PC-9 (cell line): Measurements from ENCODE around the gene SCO1. TPM values are rescaled to one million over a fixed set of nuclear protein-coding genes. Genes with fewer than 3 reads are reported as not detected.

Source experiments
- BruUV-seq: library from RNA; stranded (reverse); fragments of 400-500 nt; replicated peaks from 2 replicates; lab custom pipeline; 2021; lab: Mats Ljungman, UMichigan
- CTCF ChIA-PET: fragments of 300-600 bp; sonication (Branson Sonifier 250); formaldehyde crosslinking; loops from one replicate; lab custom pipeline; 2022; ENCODE audit warnings: antibody characterized with exemption; lab: Charles Lee
- POLR2A ChIA-PET: fragments of 300-600 bp; sonication (Branson Sonifier 250); formaldehyde crosslinking; loops from one replicate; lab custom pipeline; 2022; ENCODE audit warnings: antibody characterized with exemption; ENCODE audit not compliant: unreplicated experiment; lab: Charles Lee
- DNase-seq, 2 experiments: peaks; one replicate each; pipeline versions ENCODE4 v3.0.0 to v3.0.0-alpha.2; 2015 to 2022; ENCODE audit warnings: mixed read lengths in 1 of 2
- H2AFZ ChIP-seq: fragments of 200-600 bp; sonication (generic); 2 replicates; pipeline ENCODE4 v1.8.1; 2017; ENCODE audit warnings: antibody characterized with exemption
- H3F3A ChIP-seq: fragments of 200-600 bp; sonication (generic); 2 replicates; pipeline ENCODE4 v1.8.1; 2017; ENCODE audit warnings: antibody characterized with exemption, mild to moderate bottlenecking, low read depth; ENCODE audit not compliant: insufficient read depth
- H3K27ac ChIP-seq: fragments of 200-600 bp; sonication (generic); 2 replicates; pipeline ENCODE4 v1.6.1; 2016; ENCODE audit warnings: mixed run types
- H3K27me3 ChIP-seq: fragments of 200-600 bp; sonication (generic); 2 replicates; pipeline ENCODE4 v1.6.1; 2016; ENCODE audit warnings: low read depth, mixed run types; ENCODE audit not compliant: insufficient read depth
- H3K36me3 ChIP-seq: fragments of 200-600 bp; sonication (generic); 2 replicates; pipeline ENCODE4 v1.6.1; 2016; ENCODE audit warnings: low read depth, mixed run types
- H3K4me1 ChIP-seq: fragments of 200-600 bp; sonication (generic); replicated peaks from 2 replicates; pipeline ENCODE4 v1.6.1; 2016; ENCODE audit warnings: mixed run types; ENCODE audit not compliant: insufficient read depth
- H3K4me2 ChIP-seq: fragments of 200-600 bp; sonication (generic); 2 replicates; pipeline ENCODE4 v1.6.1; 2017; ENCODE audit warnings: mixed run types
- H3K4me3 ChIP-seq: fragments of 200-600 bp; sonication (generic); 2 replicates; pipeline ENCODE4 v1.6.1; 2016; ENCODE audit warnings: mixed run types
- H3K79me2 ChIP-seq: fragments of 200-600 bp; sonication (generic); 2 replicates; pipeline ENCODE4 v1.6.1; 2017; ENCODE audit warnings: low read depth, mixed run types
- H3K9me2 ChIP-seq: fragments of 200-600 bp; sonication (generic); 2 replicates; pipeline ENCODE4 v1.8.1; 2017; ENCODE audit warnings: mild to moderate bottlenecking; ENCODE audit not compliant: insufficient read depth
- H3K9me3 ChIP-seq: fragments of 200-600 bp; sonication (generic); 2 replicates; pipeline ENCODE4 v1.8.1; 2016; ENCODE audit warnings: low read depth; ENCODE audit not compliant: insufficient read depth
- H4K20me1 ChIP-seq: fragments of 200-600 bp; sonication (generic); 2 replicates; pipeline ENCODE4 v1.8.1; 2017; ENCODE audit not compliant: insufficient read depth
- CTCF ChIP-seq: fragments of 200-600 bp; sonication (generic); conservative IDR thresholded peaks from 2 replicates; pipeline ENCODE4 v1.6.1; 2017; ENCODE audit warnings: mixed run types, antibody characterized with exemption, mild to moderate bottlenecking, moderate library complexity
- EZH2 ChIP-seq: fragments of 200-600 bp; sonication (generic); IDR thresholded peaks from 2 replicates; pipeline ENCODE4 v1.8.0; 2017; ENCODE audit warnings: antibody characterized with exemption, low read depth
- intact Hi-C: fragments of 100-400 bp; cut with micrococcal nuclease; formaldehyde crosslinking; loops from one replicate; pipeline ENCODE4 v1.10.0; 2022; ENCODE audit not compliant: unreplicated experiment
- total RNA-seq: library from RNA; stranded (reverse); gene quantifications from 2 replicates; pipeline ENCODE4 v1.2.3, GENCODE V29; 2021

The SCO1 gene
- total RNA-seq, 1 experiment from 2014 or later: 39.6 TPM

DNA sequence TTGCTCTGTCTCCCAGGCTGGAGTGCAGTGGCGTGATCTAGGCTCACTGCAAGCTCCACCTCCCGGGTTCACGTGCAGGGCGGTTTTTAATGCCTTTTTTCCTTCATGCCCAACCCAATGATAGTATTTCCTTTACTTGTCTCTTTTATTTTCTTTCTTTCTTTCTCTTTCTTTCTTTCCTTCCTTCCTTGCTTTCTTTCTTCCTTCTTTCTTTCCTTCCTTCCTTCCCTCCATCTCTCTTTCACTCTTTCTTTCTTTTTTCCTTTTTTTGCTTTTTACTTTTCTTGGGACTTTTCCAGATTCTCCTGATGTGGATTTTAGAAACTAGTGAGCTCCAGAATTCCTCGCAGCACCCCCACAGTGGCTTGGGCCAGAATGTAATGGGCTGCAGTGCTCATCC lies 43.3 kb downstream of the SCO1 start:
- Histone ChIP-seq H3K4me1 (no peaks in the 10 kb centered on the region), H3K4me2 (no peak overlapping the region), H3K79me2 (no peaks in the 10 kb centered on the region), H3K9me3 (no peaks in the 10 kb centered on the region), H3K9me2 (no peaks in the 10 kb centered on the region), H4K20me1 (no peaks in the 10 kb centered on the region), H2AFZ (no peak overlapping the region), H3K27ac (no peak overlapping the region), H3K4me3 (no peak overlapping the region), H3K36me3 (no peaks in the 10 kb centered on the region), H3F3A (no peaks in the 10 kb centered on the region), H3K27me3 (peaks cover 46% of the 10 kb centered on the region)
- intact Hi-C loops: no loop called here
- no TSS peak for BruUV-seq
- no peak for DNase-seq
- CTCF ChIA-PET: interaction anchor here (0.7 kb wide), 1 partner anchor 428 kb away, joined by 3 read pairs; no protein-coding TSS in a partner anchor
- TF ChIP-seq CTCF: no peak
- TF ChIP-seq EZH2: no peak
- POLR2A ChIA-PET: no interaction called here

GRCh38 chr17:10652984-10653659 lies 44.2 kb downstream of the SCO1 start:
- Histone ChIP-seq H3K79me2 (no peaks in the 10 kb centered on the region), H4K20me1 (no peaks in the 10 kb centered on the region), H3K4me1 (no peaks in the 10 kb centered on the region), H2AFZ (no peak overlapping the region), H3K4me2 (no peak overlapping the region), H3K9me2 (no peaks in the 10 kb centered on the region), H3F3A (no peaks in the 10 kb centered on the region), H3K9me3 (no peaks in the 10 kb centered on the region), H3K27ac (no peak overlapping the region), H3K4me3 (no peak overlapping the region), H3K27me3 (peaks cover 50% of the 10 kb centered on the region), H3K36me3 (no peaks in the 10 kb centered on the region)
- no TSS peak for BruUV-seq
- TF ChIP-seq CTCF: no peak
- no peak for TF ChIP-seq EZH2
- ChIA-PET CTCF (interaction anchor here (0.7 kb wide), 1 partner anchor 427 kb away, joined by 3 read pairs; no protein-coding TSS in a partner anchor), POLR2A (no interaction called here)
- no peak for DNase-seq
- intact Hi-C loops: no loop called here

DNA sequence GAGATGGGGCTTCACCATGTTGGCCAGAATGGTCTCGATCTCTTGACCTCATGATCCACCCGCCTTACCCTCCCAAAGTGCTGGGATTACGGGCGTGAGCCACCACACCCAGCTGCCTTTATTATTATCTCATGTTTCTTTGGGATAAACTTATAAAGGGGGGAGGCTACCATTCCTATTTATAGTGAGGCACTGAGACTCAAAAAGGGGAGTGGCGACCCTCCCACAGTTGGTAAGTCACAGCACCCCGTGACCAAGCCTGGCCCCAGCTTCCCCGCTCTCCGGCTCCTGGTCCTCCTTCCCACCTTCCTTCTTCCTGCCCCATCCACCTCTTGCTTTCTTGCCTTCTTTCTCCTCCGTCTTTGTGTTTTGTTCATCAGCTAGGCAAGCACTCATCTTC lies 45.4 kb downstream of the SCO1 start:
- no peak overlapping the region for H3K27ac ChIP-seq
- intact Hi-C loops: no loop called here
- ChIA-PET POLR2A (no interaction called here), CTCF (no interaction called here)
- TF ChIP-seq CTCF (no peak), EZH2 (no peak)
- H4K20me1 ChIP-seq: no peaks in the 10 kb centered on the region
- H3K36me3 ChIP-seq: no peaks in the 10 kb centered on the region
- peaks cover 54% of the 10 kb centered on the region for H3K27me3 ChIP-seq
- H3K4me3 ChIP-seq: no peak overlapping the region
- no peaks in the 10 kb centered on the region for H3F3A ChIP-seq
- DNase-seq: no peak
- H3K4me1 ChIP-seq: no peaks in the 10 kb centered on the region
- BruUV-seq: no TSS peak
- H2AFZ ChIP-seq: no peak overlapping the region
- H3K9me2 ChIP-seq: no peaks in the 10 kb centered on the region
- H3K79me2 ChIP-seq: no peaks in the 10 kb centered on the region
- H3K4me2 ChIP-seq: no peak overlapping the region
- no peaks in the 10 kb centered on the region for H3K9me3 ChIP-seq
